GM21737 (cell line): ENCODE data around the gene TRPT1.

Experiments used
- ATAC-seq: cut with Tn5 transposase; IDR thresholded peaks from one replicate; pipeline ENCODE4 v1.9.1; 2021; ENCODE audit warnings: mild to moderate bottlenecking, moderate library complexity; ENCODE audit not compliant: unreplicated experiment

Gene TRPT1

GRCh38 chr11:64231546-64231945 lies 5.6 kb upstream of the TRPT1 start:
- no peak for ATAC-seq

DNA sequence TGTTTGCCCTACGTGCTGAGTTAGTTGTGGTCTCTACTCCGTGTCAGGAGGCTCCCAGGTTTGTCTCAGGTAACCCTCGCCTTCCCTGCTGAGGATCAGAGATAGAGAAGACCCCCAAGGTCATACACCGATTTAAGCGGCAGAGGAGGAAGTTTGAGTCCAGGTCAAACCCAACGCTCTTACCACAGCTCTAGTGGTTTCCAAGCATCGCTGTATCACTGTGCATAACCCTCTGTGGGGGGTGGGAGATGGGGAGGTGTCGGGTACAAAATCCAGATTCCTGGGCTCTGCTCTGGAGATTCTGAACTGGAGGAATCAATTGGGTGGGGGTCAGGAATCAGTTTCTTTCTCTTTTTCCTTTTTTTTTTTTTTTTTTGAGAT lies 5.0 kb upstream of the TRPT1 start:
- no peak for ATAC-seq

- peak; percentile 48 for ATAC-seq
Observed at GRCh38 chr11:64230171-64230984, 4.4 kb upstream of the TRPT1 start, which contains the start of gene DNAJC4. Gene DNAJC4, plus strand, starts transcription at chr11:64230548. Its CDS starts 307 bp downstream, at chr11:64230855.

- no peak for ATAC-seq
Observed at GRCh38 chr11:64229744-64230170, 3.8 kb upstream of the TRPT1 start.

DNA sequence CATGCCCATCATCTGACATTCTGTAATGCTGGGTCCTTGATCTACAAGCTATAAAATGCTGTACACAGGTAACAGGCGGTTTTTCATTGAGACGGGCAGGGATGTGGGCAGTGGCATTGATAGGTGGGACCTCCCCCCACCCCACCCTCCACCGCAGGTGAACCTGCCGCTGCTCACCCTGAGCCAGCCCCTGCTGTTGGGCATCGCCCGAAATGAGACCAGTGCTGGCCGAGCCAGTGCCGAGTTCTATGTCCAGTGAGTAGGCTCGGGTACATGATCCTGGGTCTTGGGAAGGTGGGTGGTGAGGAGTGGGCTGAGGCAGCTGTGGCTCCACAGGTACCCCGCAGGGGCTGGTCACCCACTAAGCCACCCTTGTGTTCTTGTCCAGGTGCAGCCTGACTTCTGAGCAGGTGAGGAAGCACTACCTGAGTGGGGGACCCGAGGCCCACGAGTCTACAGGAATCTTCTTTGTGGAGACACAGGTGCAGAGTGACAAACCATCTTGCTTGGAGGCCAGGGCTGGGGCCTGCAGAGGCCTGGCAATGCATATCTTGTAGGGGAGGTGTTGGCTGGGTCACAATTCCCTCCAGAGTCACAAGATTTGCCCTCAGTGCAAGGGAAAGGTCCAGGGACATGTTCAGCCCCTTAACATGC lies 3.2 kb upstream of the TRPT1 start:
- no peak for ATAC-seq

DNA sequence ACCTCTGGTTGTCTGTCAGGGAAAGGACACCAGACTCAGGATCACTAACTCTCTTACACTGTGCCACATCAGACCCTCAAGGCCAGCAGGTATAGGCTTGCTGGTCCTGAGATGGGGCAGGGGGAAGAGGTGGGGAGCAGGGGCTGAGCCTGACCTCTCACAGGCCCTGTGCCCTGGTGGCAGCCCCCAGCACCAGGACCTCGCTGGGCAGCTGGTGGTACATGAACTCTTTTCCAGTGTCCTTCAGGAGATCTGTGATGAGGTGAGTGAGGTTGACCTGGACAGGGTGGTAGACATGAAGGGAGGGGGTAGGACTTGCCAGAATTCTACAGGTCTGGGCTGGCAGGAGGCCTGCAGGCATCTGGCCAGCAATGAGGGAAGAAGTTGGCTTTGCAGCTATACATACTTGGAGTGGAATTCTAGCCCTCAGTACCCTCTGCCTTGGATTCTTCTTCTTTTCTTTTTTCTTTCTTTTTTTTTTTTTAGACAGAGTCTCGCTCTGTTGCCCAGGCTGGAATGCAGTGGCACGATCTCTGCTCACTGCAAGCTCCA lies 1.5 kb upstream of the TRPT1 start:
- ATAC-seq = no peak

DNA sequence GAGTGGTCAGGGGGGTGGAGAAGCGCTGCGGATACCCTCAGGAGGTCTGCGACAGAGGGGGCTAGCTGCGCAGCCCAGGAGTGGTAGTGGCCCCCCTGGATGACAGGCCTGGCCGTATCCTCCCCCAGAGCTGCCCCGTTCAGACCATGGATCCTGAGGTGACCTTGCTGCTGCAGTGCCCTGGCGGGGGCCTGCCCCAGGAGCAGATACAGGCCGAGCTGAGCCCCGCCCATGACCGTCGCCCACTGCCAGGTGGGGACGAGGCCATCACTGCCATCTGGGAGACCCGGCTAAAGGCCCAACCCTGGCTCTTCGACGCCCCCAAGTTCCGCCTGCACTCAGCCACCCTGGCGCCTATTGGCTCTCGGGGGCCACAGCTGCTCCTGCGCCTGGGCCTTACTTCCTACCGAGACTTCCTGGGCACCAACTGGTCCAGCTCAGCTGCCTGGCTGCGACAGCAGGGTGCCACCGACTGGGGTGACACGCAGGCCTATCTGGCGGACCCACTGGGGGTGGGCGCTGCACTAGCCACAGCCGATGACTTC lies 593 bp upstream of the TRPT1 start:
- no peak for ATAC-seq

DNA sequence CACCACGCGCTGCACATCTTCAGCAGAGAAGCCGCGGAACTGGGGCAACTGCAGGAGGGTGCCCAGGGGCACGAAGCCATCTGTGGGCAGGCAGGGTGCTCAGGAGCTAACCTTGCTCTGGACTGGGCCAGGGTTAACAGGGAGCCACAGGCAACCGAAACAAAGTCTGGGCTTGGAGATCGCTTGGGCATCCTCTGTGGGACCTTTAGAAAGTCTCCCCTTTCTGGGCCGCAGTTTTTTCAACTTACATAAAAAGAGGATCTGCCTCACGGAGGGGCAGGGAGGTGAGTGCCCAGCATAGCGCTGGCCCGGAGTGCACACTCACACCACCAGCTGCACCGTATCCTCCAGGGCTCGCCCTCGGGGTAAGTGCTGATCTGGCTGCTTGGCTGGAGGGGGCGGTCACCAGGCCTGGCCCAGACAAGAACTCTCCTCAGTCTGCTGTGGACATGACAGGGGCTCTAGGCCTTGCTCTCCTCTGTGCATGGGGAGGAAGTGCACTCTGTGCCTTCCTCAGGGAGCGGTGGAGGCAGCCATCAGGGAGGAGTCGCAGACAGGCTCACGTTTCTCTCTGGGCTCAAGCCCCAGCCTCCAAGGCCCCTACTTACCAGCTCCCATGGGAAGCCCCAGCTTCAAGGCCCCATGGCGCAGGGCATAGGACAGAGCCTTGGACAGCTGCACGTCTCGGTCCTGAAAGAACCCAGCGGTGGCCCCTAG lies 937 bp downstream of the TRPT1 start:
- no peak for ATAC-seq

DNA sequence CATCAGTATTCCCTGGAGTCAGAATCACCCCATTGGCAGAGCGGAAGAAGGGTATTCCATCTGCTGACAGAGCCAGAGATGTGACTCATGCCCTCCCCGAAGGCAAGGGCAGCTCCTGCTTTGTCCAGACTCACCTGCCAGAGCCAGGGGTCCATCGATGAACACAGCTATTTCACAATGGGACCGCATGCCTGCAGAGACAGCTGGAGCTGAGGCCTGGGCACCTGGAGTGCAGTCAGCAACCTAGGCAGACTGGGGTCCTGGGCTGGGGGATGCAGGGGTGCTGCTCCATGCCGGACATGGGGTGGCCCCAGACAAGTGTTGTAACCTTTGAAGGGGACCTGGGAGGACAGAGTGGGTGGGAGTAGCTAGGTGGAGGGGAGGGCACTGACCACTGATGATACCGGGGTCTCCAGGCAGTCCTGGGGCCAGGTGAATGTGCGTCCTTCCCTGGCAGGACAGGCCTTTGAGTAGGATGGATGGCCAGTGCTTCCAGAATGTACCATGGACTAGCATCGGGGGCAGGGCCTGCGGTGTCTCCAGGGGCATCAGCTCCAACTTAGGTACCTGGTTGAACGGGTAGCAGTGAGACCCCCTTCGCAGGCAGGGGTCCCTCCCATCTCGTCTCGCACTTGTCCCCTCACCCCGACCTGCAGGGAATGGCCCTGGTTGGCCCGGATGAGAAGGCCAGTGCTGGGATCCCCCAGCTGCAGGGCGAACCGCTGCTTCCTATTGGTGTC lies 1.7 kb downstream of the TRPT1 start:
- ATAC-seq = no peak

DNA sequence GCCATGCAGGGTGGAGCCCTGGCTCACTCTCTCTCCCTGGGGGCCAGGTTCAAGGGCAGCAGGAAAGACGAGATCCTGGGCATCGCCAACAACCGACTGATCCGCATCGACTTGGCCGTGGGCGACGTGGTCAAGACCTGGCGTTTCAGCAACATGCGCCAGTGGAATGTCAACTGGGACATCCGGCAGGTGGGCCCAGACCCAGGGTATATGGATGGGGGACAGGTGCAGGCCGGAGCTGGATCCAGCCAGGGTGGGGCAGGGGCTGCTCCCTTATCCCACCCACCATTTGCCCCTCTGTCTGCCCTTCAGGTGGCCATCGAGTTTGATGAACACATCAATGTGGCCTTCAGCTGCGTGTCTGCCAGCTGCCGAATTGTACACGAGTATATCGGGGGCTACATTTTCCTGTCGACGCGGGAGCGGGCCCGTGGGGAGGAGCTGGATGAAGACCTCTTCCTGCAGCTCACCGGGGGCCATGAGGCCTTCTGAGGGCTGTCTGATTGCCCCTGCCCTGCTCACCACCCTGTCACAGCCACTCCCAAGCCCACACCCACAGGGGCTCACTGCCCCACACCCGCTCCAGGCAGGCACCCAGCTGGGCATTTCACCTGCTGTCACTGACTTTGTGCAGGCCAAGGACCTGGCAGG lies 2.9 kb downstream of the TRPT1 start:
- ATAC-seq = no peak

DNA sequence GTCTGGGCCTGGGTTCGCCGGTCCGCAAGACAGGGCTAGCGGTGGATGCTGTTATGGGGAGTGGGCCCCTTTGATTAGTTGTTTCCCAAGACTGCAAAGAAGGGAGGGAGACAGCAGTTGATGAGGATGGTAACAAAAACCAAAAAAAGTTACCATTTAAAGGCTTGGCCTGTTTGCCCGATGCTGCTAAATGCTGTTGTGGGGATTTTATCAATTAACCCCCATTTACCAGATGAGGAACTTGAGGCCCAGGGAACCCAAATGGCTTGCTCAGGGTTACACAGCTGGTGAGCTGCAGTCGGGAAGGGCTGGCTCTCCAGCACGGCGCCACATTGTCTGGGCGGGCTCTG lies 3.4 kb downstream of the TRPT1 start:
- no peak for ATAC-seq

DNA sequence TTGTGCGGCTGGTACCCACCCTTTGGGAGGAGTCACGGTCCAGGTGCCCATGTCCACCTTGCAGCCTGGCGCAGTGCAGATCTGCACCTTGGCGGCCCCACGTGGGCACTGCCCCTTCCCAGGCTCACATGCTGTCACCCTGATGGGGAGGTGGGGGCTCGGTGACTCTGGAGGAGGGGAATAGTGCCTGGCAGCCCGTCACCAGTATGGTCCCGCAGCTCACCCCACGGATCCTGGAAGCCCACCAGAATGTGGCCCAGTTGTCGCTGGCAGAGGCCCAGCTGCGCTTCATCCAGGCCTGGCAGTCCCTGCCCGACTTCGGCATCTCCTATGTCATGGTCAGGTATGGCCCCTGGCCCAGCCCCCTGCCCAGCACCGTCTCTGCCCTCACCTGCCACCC lies 5.2 kb downstream of the TRPT1 start:
- ATAC-seq = no peak

GRCh38 chr11:64220271-64220670 lies 5.7 kb downstream of the TRPT1 start:
- no peak for ATAC-seq

- ATAC-seq = no peak
Observed at GRCh38 chr11:64219755-64220154, 6.2 kb downstream of the TRPT1 start.

- ATAC-seq = no peak
Observed at GRCh38 chr11:64219354-64219684, 6.7 kb downstream of the TRPT1 start.

DNA sequence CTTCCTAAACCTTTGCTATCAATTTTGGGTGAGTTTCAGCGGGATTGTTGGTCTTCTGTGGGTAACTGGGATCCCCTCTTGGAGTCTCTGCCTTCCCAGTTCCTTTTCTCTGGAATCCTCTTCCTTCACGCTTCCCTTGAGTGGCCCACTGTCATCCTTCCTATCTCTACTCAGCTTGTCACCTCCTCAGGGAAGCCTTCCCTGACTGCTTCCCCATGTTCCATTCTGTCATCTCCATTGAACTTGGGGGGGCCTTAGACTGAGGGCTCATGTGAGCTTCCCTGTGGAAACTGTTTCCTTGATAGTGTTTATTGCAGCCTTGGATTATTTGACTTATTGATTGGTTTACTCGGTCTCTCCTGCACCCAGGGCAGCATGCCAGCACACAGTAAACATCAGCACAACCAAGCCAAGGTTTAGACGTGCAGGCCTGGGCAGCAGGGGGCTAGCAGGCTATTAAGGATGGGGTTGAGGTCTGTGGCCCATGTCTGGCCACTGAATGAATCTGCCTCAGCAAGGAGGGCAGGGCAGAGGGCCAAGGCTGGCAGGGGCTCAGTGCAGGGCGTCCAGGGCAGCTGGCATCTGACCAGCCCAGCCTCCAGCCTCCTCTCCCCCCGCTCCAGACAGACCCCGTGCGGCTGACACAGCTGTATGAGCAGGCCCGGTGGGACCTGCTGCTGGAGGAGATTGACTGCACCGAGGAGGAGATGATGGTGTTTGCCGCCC lies 7.2 kb downstream of the TRPT1 start:
- no peak for ATAC-seq

DNA sequence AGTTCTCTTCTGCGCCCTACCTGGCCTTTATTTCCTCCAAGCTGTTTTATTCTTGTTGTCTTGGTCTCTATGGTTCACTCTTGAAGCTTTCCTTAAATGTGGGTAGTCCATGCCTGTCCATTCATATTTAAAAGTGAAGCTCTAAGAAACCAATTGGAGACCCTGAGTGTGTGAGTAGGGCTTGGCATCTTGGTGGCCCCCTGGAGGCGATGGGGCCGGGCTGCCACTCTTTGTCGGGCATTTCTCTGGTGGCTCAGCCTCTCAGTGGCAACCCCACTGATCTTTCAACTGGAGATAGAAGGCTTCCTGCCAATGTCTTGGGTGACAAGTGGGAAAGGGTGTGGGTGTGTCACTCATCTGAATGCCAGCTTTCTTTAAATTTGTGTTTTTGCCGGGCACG lies 9.1 kb downstream of the TRPT1 start:
- ATAC-seq = no peak

DNA sequence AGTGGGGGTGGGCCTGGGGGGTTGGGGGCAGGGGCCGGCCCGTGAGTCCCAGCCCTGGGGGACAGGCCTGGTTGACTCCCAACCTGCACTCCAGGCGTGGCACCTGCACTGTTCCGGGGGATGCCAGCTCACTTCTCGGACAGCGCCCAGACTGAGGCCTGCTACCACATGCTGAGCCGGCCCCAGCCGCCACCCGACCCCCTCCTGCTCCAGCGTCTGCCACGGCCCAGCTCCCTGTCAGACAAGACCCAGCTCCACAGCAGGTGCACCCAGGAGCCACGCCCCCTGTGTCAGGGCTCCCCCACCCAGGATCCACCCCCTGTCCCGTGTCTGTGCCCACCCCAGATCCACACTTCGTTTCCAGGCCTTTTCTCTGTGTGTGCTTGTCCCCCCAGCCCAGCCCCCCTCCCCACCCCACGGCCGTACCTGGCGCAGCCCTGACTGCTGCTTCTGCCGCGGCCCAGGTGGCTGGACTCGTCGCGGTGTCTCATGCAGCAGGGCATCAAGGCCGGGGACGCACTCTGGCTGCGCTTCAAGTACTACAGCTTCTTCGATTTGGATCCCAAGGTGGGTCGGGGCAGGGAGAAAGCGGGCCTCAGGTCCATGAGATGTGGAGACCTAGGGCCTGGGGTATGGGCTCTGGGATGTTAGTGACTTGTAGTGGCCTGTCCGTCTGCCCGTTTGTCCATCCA lies 14.7 kb downstream of the TRPT1 start:
- no peak for ATAC-seq
